ENCODE measurements around the gene MADCAM1.

DNA sequence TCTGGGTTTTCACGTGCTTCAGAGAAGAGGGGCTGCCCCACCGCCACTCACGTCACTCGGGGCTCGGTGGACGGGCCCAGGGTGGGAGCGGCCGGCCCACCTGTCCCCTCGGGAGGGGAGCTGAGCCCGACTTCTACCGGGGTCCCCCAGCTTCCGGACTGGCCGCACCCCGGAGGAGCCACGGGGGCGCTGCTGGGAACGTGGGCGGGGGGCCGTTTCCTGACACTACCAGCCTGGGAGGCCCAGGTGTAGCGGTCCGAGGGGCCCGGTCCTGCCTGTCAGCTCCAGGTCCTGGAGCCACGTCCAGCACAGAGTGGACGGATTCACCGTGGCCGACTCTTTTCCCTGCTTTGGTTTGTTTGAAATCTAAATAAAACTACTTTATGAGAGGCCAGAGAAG lies 45.4 kb downstream of the MADCAM1 start:
- no peak for TF ChIP-seq ZFX (IDR thresholded peaks at IDR 0.05)
- TF ChIP-seq, protein P1, sequence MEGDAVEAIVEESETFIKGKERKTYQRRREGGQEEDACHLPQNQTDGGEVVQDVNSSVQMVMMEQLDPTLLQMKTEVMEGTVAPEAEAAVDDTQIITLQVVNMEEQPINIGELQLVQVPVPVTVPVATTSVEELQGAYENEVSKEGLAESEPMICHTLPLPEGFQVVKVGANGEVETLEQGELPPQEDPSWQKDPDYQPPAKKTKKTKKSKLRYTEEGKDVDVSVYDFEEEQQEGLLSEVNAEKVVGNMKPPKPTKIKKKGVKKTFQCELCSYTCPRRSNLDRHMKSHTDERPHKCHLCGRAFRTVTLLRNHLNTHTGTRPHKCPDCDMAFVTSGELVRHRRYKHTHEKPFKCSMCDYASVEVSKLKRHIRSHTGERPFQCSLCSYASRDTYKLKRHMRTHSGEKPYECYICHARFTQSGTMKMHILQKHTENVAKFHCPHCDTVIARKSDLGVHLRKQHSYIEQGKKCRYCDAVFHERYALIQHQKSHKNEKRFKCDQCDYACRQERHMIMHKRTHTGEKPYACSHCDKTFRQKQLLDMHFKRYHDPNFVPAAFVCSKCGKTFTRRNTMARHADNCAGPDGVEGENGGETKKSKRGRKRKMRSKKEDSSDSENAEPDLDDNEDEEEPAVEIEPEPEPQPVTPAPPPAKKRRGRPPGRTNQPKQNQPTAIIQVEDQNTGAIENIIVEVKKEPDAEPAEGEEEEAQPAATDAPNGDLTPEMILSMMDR (conservative IDR thresholded peaks at IDR 0.05) = no peak

All from C4-2B (cell line).